ENCODE data around the gene ACOT8. TPM values are rescaled to one million over a fixed set of nuclear protein-coding genes. Genes with fewer than 3 reads are reported as not detected.

Gene ACOT8
- total RNA-seq, 1 donor from 2014 or later: 15.9 TPM

DNA sequence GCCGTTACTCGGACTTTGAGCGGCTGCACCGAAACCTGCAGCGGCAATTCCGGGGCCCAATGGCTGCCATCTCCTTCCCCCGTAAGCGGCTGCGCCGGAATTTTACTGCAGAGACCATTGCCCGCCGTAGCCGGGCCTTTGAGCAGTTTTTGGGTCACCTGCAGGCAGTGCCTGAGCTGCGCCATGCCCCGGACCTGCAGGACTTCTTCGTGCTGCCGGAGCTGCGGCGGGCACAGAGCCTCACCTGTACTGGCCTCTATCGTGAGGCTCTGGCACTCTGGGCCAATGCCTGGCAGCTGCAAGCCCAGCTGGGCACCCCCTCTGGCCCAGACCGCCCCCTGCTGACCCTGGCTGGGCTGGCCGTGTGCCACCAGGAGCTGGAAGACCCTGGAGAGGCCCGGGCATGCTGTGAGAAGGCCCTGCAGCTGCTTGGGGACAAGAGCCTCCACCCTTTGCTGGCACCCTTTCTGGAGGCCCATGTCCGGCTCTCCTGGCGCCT is 16.4 kb downstream of the ACOT8 start:
- Mint-ChIP-seq H3K4me1 (ENCODE audit: low read depth) (peaks cover 21% of the 10 kb centered on the region), H3K36me3 (ENCODE audit: low read depth) (peaks cover 7% of the 10 kb centered on the region), H3K27me3 (ENCODE audit: low read depth) (no peaks in the 10 kb centered on the region), H3K9me3 (ENCODE audit: low read depth) (no peaks in the 10 kb centered on the region), H3K4me3 (ENCODE audit: unreplicated experiment) (no peak overlapping the region), H3K27ac (ENCODE audit: unreplicated experiment) (no peak overlapping the region)
- TF ChIP-seq, protein P1, sequence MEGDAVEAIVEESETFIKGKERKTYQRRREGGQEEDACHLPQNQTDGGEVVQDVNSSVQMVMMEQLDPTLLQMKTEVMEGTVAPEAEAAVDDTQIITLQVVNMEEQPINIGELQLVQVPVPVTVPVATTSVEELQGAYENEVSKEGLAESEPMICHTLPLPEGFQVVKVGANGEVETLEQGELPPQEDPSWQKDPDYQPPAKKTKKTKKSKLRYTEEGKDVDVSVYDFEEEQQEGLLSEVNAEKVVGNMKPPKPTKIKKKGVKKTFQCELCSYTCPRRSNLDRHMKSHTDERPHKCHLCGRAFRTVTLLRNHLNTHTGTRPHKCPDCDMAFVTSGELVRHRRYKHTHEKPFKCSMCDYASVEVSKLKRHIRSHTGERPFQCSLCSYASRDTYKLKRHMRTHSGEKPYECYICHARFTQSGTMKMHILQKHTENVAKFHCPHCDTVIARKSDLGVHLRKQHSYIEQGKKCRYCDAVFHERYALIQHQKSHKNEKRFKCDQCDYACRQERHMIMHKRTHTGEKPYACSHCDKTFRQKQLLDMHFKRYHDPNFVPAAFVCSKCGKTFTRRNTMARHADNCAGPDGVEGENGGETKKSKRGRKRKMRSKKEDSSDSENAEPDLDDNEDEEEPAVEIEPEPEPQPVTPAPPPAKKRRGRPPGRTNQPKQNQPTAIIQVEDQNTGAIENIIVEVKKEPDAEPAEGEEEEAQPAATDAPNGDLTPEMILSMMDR (IDR thresholded peaks at IDR 0.05): no peak
- DNase-seq (ENCODE audit: low spot score): no peak

DNA sequence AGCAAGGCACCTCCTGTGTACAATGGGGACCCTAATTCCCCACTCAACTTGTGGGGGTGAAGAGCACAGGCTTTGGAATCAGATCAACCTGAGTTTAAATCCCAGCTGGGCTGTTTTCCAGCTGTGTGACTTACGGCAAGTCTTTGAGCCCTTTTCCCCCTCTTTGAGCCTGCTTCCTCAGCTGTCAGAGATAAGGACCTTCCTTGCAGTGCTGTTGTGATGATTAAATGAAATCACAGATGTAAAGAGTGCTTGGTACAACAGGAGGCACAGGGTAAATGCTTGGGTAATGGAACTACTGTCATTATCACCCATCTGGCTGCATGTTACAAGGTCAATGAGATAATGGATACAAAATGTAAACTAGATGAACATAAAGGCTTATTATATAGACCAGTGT is 20.4 kb downstream of the ACOT8 start:
- Mint-ChIP-seq H3K4me3 (ENCODE audit: unreplicated experiment) (no peak overlapping the region), H3K27me3 (ENCODE audit: low read depth) (no peaks in the 10 kb centered on the region), H3K9me3 (ENCODE audit: low read depth) (no peaks in the 10 kb centered on the region), H3K27ac (ENCODE audit: unreplicated experiment) (peak overlapping the region; percentile 14), H3K36me3 (ENCODE audit: low read depth) (peaks cover 1% of the 10 kb centered on the region), H3K4me1 (ENCODE audit: low read depth) (peaks cover 39% of the 10 kb centered on the region)
- DNase-seq (ENCODE audit: low spot score): no peak
- TF ChIP-seq, protein P1 (IDR thresholded peaks at IDR 0.05): no peak

DNA sequence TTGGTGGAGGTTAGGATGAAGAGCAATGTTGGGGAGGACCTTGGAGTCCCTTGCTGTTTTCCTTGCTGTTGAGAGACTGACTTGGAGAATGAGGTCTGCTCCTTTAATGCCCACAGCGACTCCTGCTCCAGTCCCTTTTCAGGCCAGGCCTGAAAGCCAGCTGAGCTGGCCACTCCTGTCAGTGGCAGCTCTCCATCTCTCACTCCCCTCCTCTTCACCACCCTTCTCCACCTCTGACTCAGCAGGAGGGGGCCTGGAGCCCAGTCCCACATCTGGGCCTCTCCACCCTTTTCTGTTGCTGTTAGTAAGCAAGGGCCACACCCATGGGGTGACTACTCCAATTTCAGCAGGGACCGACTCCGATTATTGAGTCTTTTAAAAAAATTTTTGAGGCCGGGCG is 21.4 kb downstream of the ACOT8 start:
- Mint-ChIP-seq H3K27ac (ENCODE audit: unreplicated experiment) (peak overlapping the region; percentile 61), H3K9me3 (ENCODE audit: low read depth) (no peaks in the 10 kb centered on the region), H3K4me1 (ENCODE audit: low read depth) (peaks cover 39% of the 10 kb centered on the region), H3K4me3 (ENCODE audit: unreplicated experiment) (peak overlapping the region; percentile 89), H3K27me3 (ENCODE audit: low read depth) (no peaks in the 10 kb centered on the region), H3K36me3 (ENCODE audit: low read depth) (peaks cover 1% of the 10 kb centered on the region)
- no peak for DNase-seq (ENCODE audit: low spot score)
- TF ChIP-seq, protein P1 (IDR thresholded peaks at IDR 0.05): no peak

DNA sequence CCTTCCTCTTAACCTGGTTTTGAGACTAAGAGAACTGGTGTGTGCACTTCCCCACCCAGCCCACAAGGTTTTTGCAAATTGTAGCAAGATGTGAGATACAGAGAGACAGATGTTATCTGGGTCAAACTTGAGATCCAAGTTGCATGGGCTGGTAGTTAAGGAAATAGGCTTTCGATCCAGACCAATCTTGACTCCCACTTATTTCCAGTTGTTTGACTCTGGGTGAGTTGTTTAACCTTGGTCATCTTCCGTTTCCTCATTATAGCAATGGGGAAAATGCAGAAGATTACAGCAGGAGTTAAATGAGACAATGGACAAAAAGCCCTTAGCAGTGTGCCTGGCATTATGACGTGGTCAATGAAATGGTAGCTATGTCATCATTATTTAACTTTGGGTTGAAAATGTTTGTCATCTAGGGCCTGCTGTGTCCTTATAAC is 21.8 kb downstream of the ACOT8 start:
- Mint-ChIP-seq H3K4me3 (ENCODE audit: unreplicated experiment) (peak overlapping the region; percentile 89), H3K4me1 (ENCODE audit: low read depth) (peaks cover 40% of the 10 kb centered on the region), H3K27me3 (ENCODE audit: low read depth) (no peaks in the 10 kb centered on the region), H3K9me3 (ENCODE audit: low read depth) (no peaks in the 10 kb centered on the region), H3K36me3 (ENCODE audit: low read depth) (peaks cover 1% of the 10 kb centered on the region), H3K27ac (ENCODE audit: unreplicated experiment) (peak overlapping the region; percentile 61)
- TF ChIP-seq, protein P1 (IDR thresholded peaks at IDR 0.05): no peak
- no peak for DNase-seq (ENCODE audit: low spot score)

DNA sequence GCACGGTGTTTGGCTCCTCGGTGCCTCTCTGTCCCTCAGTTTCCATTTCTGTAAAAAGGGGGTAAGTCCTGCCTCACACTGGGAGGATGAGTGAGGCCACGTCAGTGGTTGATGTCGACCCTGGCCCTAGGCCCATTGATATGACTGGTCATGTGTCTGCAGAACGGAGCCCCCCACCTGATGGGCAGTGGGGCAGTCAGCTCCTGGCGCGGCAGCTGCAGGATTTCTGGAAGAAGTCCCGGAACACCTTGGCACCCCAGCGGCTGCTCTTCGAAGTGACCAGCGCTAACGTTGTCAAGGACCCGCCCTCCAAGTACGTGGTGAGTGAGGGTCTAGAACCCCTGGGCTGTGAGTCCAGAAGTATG is 22.4 kb downstream of the ACOT8 start:
- Mint-ChIP-seq H3K36me3 (ENCODE audit: low read depth) (peaks cover 1% of the 10 kb centered on the region), H3K27me3 (ENCODE audit: low read depth) (no peaks in the 10 kb centered on the region), H3K4me3 (ENCODE audit: unreplicated experiment) (peak overlapping the region; percentile 89), H3K27ac (ENCODE audit: unreplicated experiment) (peak overlapping the region; percentile 49), H3K4me1 (ENCODE audit: low read depth) (peaks cover 41% of the 10 kb centered on the region), H3K9me3 (ENCODE audit: low read depth) (no peaks in the 10 kb centered on the region)
- TF ChIP-seq, protein P1 (IDR thresholded peaks at IDR 0.05): no peak
- DNase-seq (ENCODE audit: low spot score): peak; percentile 72

Data from chondrocyte (in vitro differentiated cells).